ENCODE measurements around the gene HSF2. TPM values are rescaled to one million over a fixed set of nuclear protein-coding genes. Genes with fewer than 3 reads are reported as not detected.

HSF2 gene
- total RNA-seq, 1 donor, result 32.9 TPM

GRCh38 chr6:122408702-122409458 is 9.4 kb downstream of the HSF2 start:
- Histone ChIP-seq H3K4me3 (ENCODE audit: insufficient read depth, low read length) (no peak overlapping the region), H3K9me3 (ENCODE audit: low read depth, low read length) (no peaks in the 10 kb centered on the region), H4K20me1 (ENCODE audit: insufficient read depth, low read length) (peaks cover 8% of the 10 kb centered on the region), H3K4me2 (ENCODE audit: insufficient read depth, low read length) (no peak overlapping the region), H3K27me3 (ENCODE audit: insufficient read depth, low read length) (no peaks in the 10 kb centered on the region), H3K27ac (ENCODE audit: low read depth, low read length) (no peak overlapping the region), H2AFZ (ENCODE audit: low read length) (no peak overlapping the region), H3K4me1 (ENCODE audit: insufficient read depth, low read length) (no peaks in the 10 kb centered on the region), H3K79me2 (ENCODE audit: insufficient read depth, low read length) (peaks cover 73% of the 10 kb centered on the region), H3K36me3 (ENCODE audit: insufficient read depth, low read length) (no peaks in the 10 kb centered on the region)
- TF ChIP-seq CTCF (IDR thresholded peaks at IDR 0.05; ENCODE audit: extremely low read depth, low read depth, low read length), result no peak
- DNase-seq (ENCODE audit: insufficient read length, low spot score, missing footprints), result no peak

GRCh38 chr6:122412001-122412400 is 12.5 kb downstream of the HSF2 start:
- Histone ChIP-seq H3K79me2 (ENCODE audit: insufficient read depth, low read length) (peaks cover 43% of the 10 kb centered on the region), H3K4me1 (ENCODE audit: insufficient read depth, low read length) (no peaks in the 10 kb centered on the region), H4K20me1 (ENCODE audit: insufficient read depth, low read length) (no peaks in the 10 kb centered on the region), H3K4me3 (ENCODE audit: insufficient read depth, low read length) (no peak overlapping the region), H3K27ac (ENCODE audit: low read depth, low read length) (no peak overlapping the region), H3K27me3 (ENCODE audit: insufficient read depth, low read length) (no peaks in the 10 kb centered on the region), H2AFZ (ENCODE audit: low read length) (no peak overlapping the region), H3K36me3 (ENCODE audit: insufficient read depth, low read length) (no peaks in the 10 kb centered on the region), H3K9me3 (ENCODE audit: low read depth, low read length) (no peaks in the 10 kb centered on the region), H3K4me2 (ENCODE audit: insufficient read depth, low read length) (no peak overlapping the region)
- TF ChIP-seq CTCF (IDR thresholded peaks at IDR 0.05; ENCODE audit: extremely low read depth, low read depth, low read length), result no peak
- no peak for DNase-seq (ENCODE audit: insufficient read length, low spot score, missing footprints)

GRCh38 chr6:122416825-122417224 is 17.4 kb downstream of the HSF2 start:
- Histone ChIP-seq H3K27ac (ENCODE audit: low read depth, low read length) (no peak overlapping the region), H3K27me3 (ENCODE audit: insufficient read depth, low read length) (no peaks in the 10 kb centered on the region), H3K9me3 (ENCODE audit: low read depth, low read length) (no peaks in the 10 kb centered on the region)

More at GRCh38 chr6:122416825-122417224, 17.4 kb downstream of the HSF2 start:
- H3K4me2 ChIP-seq (ENCODE audit: insufficient read depth, low read length), result no peak overlapping the region
- no peaks in the 10 kb centered on the region for H3K79me2 ChIP-seq (ENCODE audit: insufficient read depth, low read length)
- H2AFZ ChIP-seq (ENCODE audit: low read length), result no peak overlapping the region
- H4K20me1 ChIP-seq (ENCODE audit: insufficient read depth, low read length), result no peaks in the 10 kb centered on the region
- no peak overlapping the region for H3K4me3 ChIP-seq (ENCODE audit: insufficient read depth, low read length)
- H3K36me3 ChIP-seq (ENCODE audit: insufficient read depth, low read length), result peaks cover 11% of the 10 kb centered on the region
- TF ChIP-seq CTCF (IDR thresholded peaks at IDR 0.05; ENCODE audit: extremely low read depth, low read depth, low read length), result no peak
- no peaks in the 10 kb centered on the region for H3K4me1 ChIP-seq (ENCODE audit: insufficient read depth, low read length)
- DNase-seq (ENCODE audit: insufficient read length, low spot score, missing footprints), result no peak

All from osteoblast (primary cell).